Esophagus muscularis mucosa (tissue), 4 donors: Measurements from ENCODE around the gene PRKCH. TPM values are rescaled to one million over a fixed set of nuclear protein-coding genes. Genes with fewer than 3 reads are reported as not detected.
A peak's percentile ranks its signal among the peaks of the same experiment; 100 is the strongest.

Experiments
- DNase-seq: peaks from one replicate; pipeline ENCODE4 v3.0.0-alpha.2; 2017; ENCODE audit errors: extremely low spot score
- H3K27ac ChIP-seq, 4 donors: fragments of 200-600 bp; sonication (generic); replicated peaks in 1 of 4; 1 replicate in 3 of 4; 2 replicates in 1 of 4; pipeline ENCODE4 v1.5.1; 2016 to 2019; ENCODE audit warnings: mild to moderate bottlenecking in 1 of 4
- H3K27me3 ChIP-seq, 4 donors: fragments of 200-600 bp; sonication (generic); one replicate each; pipeline versions ENCODE4 v1.5.1 to v1.6.0; 2016 to 2019
- H3K36me3 ChIP-seq, 4 donors: fragments of 200-600 bp; sonication (generic); one replicate each; pipeline ENCODE4 v1.5.1; 2016 to 2019
- H3K4me1 ChIP-seq, 4 donors: fragments of 200-600 bp; sonication (generic); one replicate each; pipeline ENCODE4 v1.5.1; 2016 to 2019
- H3K4me3 ChIP-seq, 4 donors: fragments of 200-600 bp; sonication (generic); 1 replicate in 2 of 4; 2 replicates in 2 of 4; pipeline ENCODE4 v1.5.1; 2016 to 2019; ENCODE audit warnings: mild to moderate bottlenecking in 4 of 4, moderate library complexity in 1 of 4
- H3K9me3 ChIP-seq, 4 donors: fragments of 200-600 bp; sonication (generic); 1 replicate in 3 of 4; 2 replicates in 1 of 4; pipeline ENCODE4 v1.5.1; 2016 to 2019
- EP300 ChIP-seq: sonication (generic); formaldehyde crosslinking; IDR thresholded peaks from one replicate; pipeline ENCODE4 v1.6.1; 2017; ENCODE audit warnings: antibody characterized with exemption
- POLR2A ChIP-seq: fragments of 450-650 bp; IDR thresholded peaks from one replicate; pipeline ENCODE4 v1.6.1; 2017; ENCODE audit warnings: antibody characterized with exemption, moderate library complexity, mild to moderate bottlenecking, low read depth
- POLR2AphosphoS5 ChIP-seq, 2 donors: sonication (generic); formaldehyde crosslinking; IDR thresholded peaks; one replicate each; pipeline ENCODE4 v1.6.1; 2017; ENCODE audit warnings: antibody characterized with exemption in 2 of 2
- WGBS: methylation state at CpG from one replicate; pipeline ENCODE4 v1.1.5; 2018; 5-methylcytosine and 5-hydroxymethylcytosine counted together
- intact Hi-C: fragments of 100-400 bp; cut with DNase I; formaldehyde crosslinking; loops from one replicate; pipeline ENCODE4 v1.15.1; 2023
- total RNA-seq, 4 donors: library from RNA; depleted of rRNA; stranded (reverse); fragments of >200 nt; gene quantifications; one replicate each; pipeline versions ENCODE4 v1.1.0 to v1.2.1, GENCODE V29; 2016
- TF ChIP-seq, protein P1 (sequence below), 3 experiments: fragments of 200-600 bp in 2 of 3; fragments of 450-650 bp in 1 of 3; sonication (generic) in 2 of 3; IDR thresholded peaks; one replicate each; pipeline ENCODE4 v1.5.1; 2017 to 2019; ENCODE audit warnings: antibody characterized with exemption in 3 of 3, mild to moderate bottlenecking in 2 of 3, moderate library complexity in 1 of 3

The PRKCH gene
- total RNA-seq, 4 donors from 2014 or later, result 13.3 to 67.6 (median 32.2) TPM

DNA sequence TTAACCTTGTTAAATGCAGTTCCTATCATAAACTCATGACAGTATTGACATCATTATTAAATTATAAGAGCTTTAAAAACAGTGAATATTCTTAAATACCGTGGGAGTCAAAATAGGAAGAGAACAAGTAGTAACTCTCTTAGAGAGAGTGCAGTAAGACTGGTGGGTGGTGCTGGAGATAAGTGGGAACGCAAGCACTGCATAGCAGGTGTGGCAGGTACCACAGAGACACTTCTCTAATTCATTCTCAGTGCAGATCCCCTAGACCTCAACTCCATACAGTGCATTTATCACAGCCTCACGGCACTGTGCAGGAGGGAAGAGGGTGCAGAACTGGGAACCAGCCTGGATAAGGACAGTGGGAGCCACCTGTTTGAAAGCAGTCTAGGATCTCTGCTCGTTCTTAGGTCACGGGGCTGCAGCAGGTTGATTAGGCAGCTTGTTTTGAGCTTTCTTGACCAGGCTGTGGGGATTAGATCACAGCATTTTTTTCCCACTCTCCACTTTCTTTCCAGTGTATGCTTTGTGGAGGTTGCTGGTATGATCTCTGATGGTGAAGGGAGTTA lies 165.6 kb downstream of the PRKCH start:
- Histone ChIP-seq H3K4me1 (peaks cover 10 to 25% (median 20%) of the 10 kb centered on the region in 4 donors), H3K27ac (no peak overlapping the region), H3K4me3 (no peak overlapping the region), H3K36me3 (no peaks in the 10 kb centered on the region), H3K27me3 (no peaks in the 10 kb centered on the region), H3K9me3 (no peaks in the 10 kb centered on the region)
- DNase-seq, result no peak
- 89% methylated on average over 5 of the region's 5 CpGs for WGBS
- TF ChIP-seq POLR2AphosphoS5 (IDR thresholded peaks at IDR 0.05) (no peak), POLR2A (no peak), EP300 (no peak)
- TF ChIP-seq, protein P1, sequence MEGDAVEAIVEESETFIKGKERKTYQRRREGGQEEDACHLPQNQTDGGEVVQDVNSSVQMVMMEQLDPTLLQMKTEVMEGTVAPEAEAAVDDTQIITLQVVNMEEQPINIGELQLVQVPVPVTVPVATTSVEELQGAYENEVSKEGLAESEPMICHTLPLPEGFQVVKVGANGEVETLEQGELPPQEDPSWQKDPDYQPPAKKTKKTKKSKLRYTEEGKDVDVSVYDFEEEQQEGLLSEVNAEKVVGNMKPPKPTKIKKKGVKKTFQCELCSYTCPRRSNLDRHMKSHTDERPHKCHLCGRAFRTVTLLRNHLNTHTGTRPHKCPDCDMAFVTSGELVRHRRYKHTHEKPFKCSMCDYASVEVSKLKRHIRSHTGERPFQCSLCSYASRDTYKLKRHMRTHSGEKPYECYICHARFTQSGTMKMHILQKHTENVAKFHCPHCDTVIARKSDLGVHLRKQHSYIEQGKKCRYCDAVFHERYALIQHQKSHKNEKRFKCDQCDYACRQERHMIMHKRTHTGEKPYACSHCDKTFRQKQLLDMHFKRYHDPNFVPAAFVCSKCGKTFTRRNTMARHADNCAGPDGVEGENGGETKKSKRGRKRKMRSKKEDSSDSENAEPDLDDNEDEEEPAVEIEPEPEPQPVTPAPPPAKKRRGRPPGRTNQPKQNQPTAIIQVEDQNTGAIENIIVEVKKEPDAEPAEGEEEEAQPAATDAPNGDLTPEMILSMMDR (IDR thresholded peaks at IDR 0.05), result no peak
- intact Hi-C loops, result no loop called here

DNA sequence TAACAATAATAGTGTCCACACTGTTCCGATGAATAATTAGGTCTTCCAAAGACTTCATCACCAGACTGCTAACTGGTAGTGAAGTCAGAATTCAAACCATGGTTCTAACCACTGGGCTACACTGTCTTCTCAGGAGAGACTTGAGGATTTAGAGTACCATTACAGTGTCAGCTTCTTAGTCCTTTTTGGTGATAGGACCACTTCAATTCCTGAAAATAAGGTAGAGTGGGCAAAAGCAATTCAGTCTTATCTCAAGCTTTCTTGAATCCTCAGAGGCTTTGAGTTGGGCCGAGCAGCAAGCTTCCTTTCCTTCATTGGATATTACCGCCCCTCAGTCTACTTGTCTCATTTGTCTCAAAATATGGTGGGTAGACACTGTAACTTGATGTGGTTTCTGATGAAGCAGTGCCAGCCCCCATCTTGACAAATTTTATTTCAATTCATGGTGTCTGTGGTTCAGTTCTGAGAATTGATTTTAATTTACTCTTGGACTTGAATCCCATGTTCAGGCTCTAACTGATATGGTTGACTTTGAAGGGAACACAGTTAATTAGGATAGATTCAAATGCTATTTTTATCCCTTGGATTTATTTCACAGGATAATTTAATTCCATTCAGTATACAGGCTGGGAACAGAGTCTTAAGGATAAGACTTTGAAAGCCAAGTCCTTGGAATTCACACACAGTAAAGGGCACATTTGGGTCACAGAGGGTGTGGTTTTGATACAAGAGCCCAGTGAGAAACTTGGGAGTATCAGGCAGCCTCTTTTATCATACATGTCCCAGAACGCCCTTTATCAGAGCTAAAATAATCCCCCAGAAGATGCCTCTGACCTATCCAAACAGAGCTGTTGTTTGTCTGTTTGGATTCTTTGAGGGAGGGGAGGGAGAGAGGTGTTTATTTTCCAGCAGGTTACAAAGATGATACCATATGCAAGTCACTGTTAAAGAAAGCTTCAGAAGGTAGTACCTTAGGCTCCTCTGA lies 167.3 kb downstream of the PRKCH start:
- no peaks in the 10 kb centered on the region for H3K9me3 ChIP-seq
- DNase-seq, result no peak
- H3K4me1 ChIP-seq, result peaks cover 10 to 28% (median 19%) of the 10 kb centered on the region in 4 donors
- no peak for TF ChIP-seq POLR2AphosphoS5 (IDR thresholded peaks at IDR 0.05)
- TF ChIP-seq, protein P1 (IDR thresholded peaks at IDR 0.05), result no peak
- TF ChIP-seq EP300, result no peak
- no peak for TF ChIP-seq POLR2A
- intact Hi-C loops, result no loop called here
- 75% methylated on average over 4 of the region's 4 CpGs for WGBS
- H3K4me3 ChIP-seq, result no peak overlapping the region
- no peaks in the 10 kb centered on the region for H3K36me3 ChIP-seq
- H3K27ac ChIP-seq, result peak overlapping the region; percentile 28 to 55 (median 40)
- no peaks in the 10 kb centered on the region for H3K27me3 ChIP-seq

DNA sequence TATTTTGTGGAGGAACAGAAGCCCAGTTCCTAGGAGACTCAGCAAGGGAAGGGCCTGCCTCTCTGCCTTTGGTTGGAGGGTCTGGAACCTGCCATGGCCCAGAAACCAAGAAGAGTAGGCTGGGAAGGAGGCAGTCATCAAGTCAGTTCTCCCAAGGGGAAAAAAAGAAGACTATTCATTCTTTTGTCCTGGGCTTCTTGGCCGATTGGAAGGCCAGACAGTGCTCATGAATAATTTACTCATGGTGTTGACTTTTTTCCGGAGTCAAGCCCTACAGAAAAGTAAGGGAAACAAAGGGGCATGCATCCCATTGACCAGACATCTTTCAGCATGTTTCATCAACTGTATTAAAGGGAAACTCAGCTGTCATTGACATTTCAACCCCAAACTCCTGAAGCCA lies 168.1 kb downstream of the PRKCH start:
- no peaks in the 10 kb centered on the region for H3K27me3 ChIP-seq
- no peaks in the 10 kb centered on the region for H3K9me3 ChIP-seq
- H3K36me3 ChIP-seq, result no peaks in the 10 kb centered on the region
- no peak for TF ChIP-seq POLR2A
- TF ChIP-seq EP300, result no peak
- no peak for TF ChIP-seq POLR2AphosphoS5 (IDR thresholded peaks at IDR 0.05)
- TF ChIP-seq, protein P1 (IDR thresholded peaks at IDR 0.05), result no peak
- WGBS, result 76% methylated on average over 2 of the region's 2 CpGs
- peak overlapping the region; percentile 28 to 55 (median 40) for H3K27ac ChIP-seq
- DNase-seq, result no peak
- H3K4me1 ChIP-seq, result peaks cover 10 to 28% (median 19%) of the 10 kb centered on the region in 4 donors
- intact Hi-C loops, result no loop called here
- no peak overlapping the region for H3K4me3 ChIP-seq

DNA sequence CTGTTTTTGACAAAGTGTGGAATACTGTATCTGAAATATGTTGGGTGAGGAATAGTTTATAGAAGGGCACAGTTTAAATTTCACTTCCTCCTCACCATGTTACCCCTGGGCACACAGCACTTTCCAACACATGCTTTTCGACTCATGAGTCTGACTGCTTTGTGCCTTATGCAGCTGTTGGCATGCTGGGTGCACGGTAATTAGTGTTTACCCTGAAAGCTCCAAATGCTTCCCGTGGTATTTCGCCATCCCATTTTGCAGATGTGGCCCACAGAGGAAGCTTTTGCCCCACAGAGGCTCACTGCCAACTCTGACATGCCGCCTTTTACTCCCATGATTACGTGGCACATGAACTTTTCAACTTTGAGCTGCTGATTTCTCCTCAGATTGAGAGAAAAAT lies 168.6 kb downstream of the PRKCH start:
- TF ChIP-seq, protein P1 (IDR thresholded peaks at IDR 0.05), result no peak
- peak; percentile 29 to 41 for TF ChIP-seq POLR2AphosphoS5 (IDR thresholded peaks at IDR 0.05)
- H3K4me3 ChIP-seq, result no peak overlapping the region
- H3K9me3 ChIP-seq, result no peaks in the 10 kb centered on the region
- no peak for DNase-seq
- 92% methylated on average over 6 of the region's 6 CpGs for WGBS
- H3K4me1 ChIP-seq, result peaks cover 10 to 28% (median 19%) of the 10 kb centered on the region in 4 donors
- intact Hi-C loops, result no loop called here
- peak overlapping the region in 1 of 4 donors; percentile 48 for H3K27ac ChIP-seq
- no peaks in the 10 kb centered on the region for H3K36me3 ChIP-seq
- H3K27me3 ChIP-seq, result no peaks in the 10 kb centered on the region
